Psoas muscle (tissue), 8 donors: Measurements from ENCODE around the gene FGF19. TPM values are rescaled to one million over a fixed set of nuclear protein-coding genes. Genes with fewer than 3 reads are reported as not detected.

Experiments used
- ATAC-seq, 4 donors: fragments of 200-7000 bp; cut with Tn5 transposase; one replicate each; pipeline ENCODE4 v1.9.1; 2020; ENCODE audit warnings: moderate library complexity in 3 of 4, mild to moderate bottlenecking in 2 of 4
- DNase-seq, 2 donors: peaks; one replicate each; pipeline ENCODE4 v3.0.0-alpha.2; 2020
- H3K27ac ChIP-seq: fragments of 200-600 bp; one replicate; pipeline ENCODE4 v1.8.0; 2022
- H3K27me3 ChIP-seq, 3 donors: fragments of 200-600 bp in 1 of 3; one replicate each; pipeline versions ENCODE4 v1.6.1 to v1.8.0; 2013 to 2022; ENCODE audit warnings: low read length in 2 of 3, mild to moderate bottlenecking in 2 of 3, moderate library complexity in 1 of 3; ENCODE audit not compliant: insufficient read depth in 3 of 3
- H3K36me3 ChIP-seq, 2 donors: fragments of 200-600 bp in 1 of 2; one replicate each; pipeline versions ENCODE4 v1.6.1 to v1.8.0; 2013 to 2022; ENCODE audit warnings: low read depth in 1 of 2, mild to moderate bottlenecking in 1 of 2, moderate library complexity in 1 of 2; ENCODE audit not compliant: insufficient read depth in 1 of 2
- H3K4me1 ChIP-seq: fragments of 200-600 bp; one replicate; pipeline ENCODE4 v1.8.0; 2022
- H3K4me3 ChIP-seq: fragments of 200-600 bp; one replicate; pipeline ENCODE4 v1.8.0; 2022; ENCODE audit warnings: mild to moderate bottlenecking
- H3K9me3 ChIP-seq: fragments of 200-600 bp; one replicate; pipeline ENCODE4 v1.8.0; 2022
- WGBS, 3 donors: extraction: QIAGEN DNeasy Blood & Tissue Kit; methylation state at CpG; one replicate each; pipeline versions ENCODE4 v1.1.6 to v1.1.7; 2013; 5-methylcytosine and 5-hydroxymethylcytosine counted together
- intact Hi-C, 2 donors: fragments of 100-400 bp; cut with DNase I; formaldehyde crosslinking; loops; one replicate each; pipeline versions ENCODE4 v1.11.0 to v1.14.2; 2022
- polyA plus RNA-seq, 3 donors: library from polyadenylated mRNA; stranded (reverse); fragments of 200-250 nt; gene quantifications; one replicate each; pipeline ENCODE4 v1.2.3, GENCODE V29; 2013
- total RNA-seq, 4 donors: library from RNA; stranded (reverse); fragmentation: NEBNext Ultra II Directional in 2 of 4; extraction: Animal tissue kit (Norgen Biotek cat#: 25700) in 2 of 4; gene quantifications; one replicate each; pipeline versions ENCODE4 v1.2.1 to v1.2.4, GENCODE V29; 2021 to 2023
- TF ChIP-seq, protein P1 (sequence below): fragments of 200-600 bp; IDR thresholded peaks from one replicate; pipeline ENCODE4 v1.8.0; 2022; ENCODE audit warnings: antibody characterized with exemption
- donor health status: healthy with polysubstance abuse.
- donor health status: DM: no; HTN: no; CAD: no; lungs with moderate emphysema.
- donor health status: Bipolar disorder and iron deficiency.
- donor health status: healthy.
- donor health status: DM: yes; HTN: yes; CAD: no.
- donor health status: DM: no; HTN: no; CAD: no.
- donor health status: DM: no; HTN: no; CAD: no.
- donor health status: DM: yes; HTN: yes; CAD: no.

The FGF19 gene
- total and polyA plus RNA-seq, 7 donors, result not detected

DNA sequence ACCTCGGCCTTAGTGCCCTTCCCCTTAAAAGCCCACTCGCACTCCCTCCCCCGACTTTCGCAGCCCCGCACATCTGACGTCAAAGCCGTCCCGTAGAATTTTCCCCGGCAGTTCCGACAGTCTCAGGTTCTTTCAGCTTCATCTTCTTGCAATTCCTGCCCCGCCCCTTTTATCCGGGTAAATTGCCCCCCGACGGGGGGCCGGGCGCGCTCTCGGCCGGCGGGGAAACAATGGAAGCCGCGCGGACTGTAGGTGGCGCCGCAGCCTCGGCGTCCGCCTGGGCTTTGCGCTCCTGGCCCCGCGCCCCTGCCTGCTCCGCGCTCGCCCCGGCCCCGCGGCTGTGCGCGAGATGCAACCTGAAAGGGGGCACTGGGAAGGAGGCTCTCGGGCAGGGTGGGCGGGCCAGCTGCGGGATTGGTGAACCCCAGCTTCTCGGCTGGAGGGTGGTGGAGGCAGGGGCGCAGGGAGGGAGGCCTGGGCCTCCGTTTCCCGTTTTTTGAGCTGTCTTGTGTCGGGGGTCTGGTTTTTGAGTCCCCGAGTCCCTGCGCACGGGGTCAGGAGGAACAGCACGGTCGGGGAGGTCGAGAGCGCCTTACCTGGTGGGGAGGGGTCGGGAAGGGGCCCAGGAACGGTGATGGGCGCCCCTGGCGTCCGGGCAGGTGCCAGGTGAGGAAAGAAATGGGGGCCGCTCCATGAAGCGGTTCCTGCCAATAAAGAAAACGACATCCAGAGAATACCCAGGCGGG, 859 bp upstream of the FGF19 start:
- DNase-seq, result no peak
- intact Hi-C loops, result no loop called here
- whole genome bisulfite sequencing, 3 donors, result 3 to 5% (median 4%) methylated on average over 52 to 63 of the region's 63 CpGs

DNA sequence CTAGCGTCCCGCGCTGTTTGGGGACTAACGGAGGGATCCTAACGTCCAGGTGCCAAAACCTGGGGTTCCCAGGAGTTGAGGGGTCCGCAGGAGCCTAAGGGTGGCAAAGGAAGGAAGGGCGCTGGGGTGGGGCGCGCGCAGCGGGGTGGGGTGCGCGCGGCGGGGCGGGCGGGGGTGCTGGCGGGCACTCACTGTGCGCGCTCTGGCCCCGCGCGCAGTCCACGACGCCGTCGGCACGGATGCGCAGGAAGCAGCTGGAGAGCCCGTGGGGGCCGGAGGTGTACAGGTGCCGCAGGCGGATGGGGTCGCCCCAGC, 412 bp downstream of the FGF19 start:
- Histone ChIP-seq H3K27me3 (peaks cover 0 to 90% (median 28%) of the 10 kb centered on the region in 3 donors), H3K36me3 (no peaks in the 10 kb centered on the region), H3K9me3 (no peaks in the 10 kb centered on the region), H3K4me3 (no peak overlapping the region), H3K27ac (no peak overlapping the region), H3K4me1 (peaks cover 6% of the 10 kb centered on the region)
- intact Hi-C loops, result no loop called here
- ATAC-seq, result no peak
- DNase-seq, result no peak
- TF ChIP-seq, protein P1, sequence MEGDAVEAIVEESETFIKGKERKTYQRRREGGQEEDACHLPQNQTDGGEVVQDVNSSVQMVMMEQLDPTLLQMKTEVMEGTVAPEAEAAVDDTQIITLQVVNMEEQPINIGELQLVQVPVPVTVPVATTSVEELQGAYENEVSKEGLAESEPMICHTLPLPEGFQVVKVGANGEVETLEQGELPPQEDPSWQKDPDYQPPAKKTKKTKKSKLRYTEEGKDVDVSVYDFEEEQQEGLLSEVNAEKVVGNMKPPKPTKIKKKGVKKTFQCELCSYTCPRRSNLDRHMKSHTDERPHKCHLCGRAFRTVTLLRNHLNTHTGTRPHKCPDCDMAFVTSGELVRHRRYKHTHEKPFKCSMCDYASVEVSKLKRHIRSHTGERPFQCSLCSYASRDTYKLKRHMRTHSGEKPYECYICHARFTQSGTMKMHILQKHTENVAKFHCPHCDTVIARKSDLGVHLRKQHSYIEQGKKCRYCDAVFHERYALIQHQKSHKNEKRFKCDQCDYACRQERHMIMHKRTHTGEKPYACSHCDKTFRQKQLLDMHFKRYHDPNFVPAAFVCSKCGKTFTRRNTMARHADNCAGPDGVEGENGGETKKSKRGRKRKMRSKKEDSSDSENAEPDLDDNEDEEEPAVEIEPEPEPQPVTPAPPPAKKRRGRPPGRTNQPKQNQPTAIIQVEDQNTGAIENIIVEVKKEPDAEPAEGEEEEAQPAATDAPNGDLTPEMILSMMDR, result no peak
- 1 to 3% (median 2%) methylated on average over 24 to 34 of the region's 34 CpGs for WGBS, 3 donors

More for the DNA sequence above, 859 bp upstream of the FGF19 start:
- Histone ChIP-seq H3K4me3 (peak overlapping the region; percentile 11), H3K4me1 (peaks cover 6% of the 10 kb centered on the region), H3K27ac (no peak overlapping the region), H3K27me3 (peaks cover 0 to 77% (median 25%) of the 10 kb centered on the region in 3 donors), H3K36me3 (no peaks in the 10 kb centered on the region), H3K9me3 (no peaks in the 10 kb centered on the region)
- ATAC-seq, result peak in 1 of 4 donors; percentile 37
- TF ChIP-seq, protein P1, result peak; percentile 19

DNA sequence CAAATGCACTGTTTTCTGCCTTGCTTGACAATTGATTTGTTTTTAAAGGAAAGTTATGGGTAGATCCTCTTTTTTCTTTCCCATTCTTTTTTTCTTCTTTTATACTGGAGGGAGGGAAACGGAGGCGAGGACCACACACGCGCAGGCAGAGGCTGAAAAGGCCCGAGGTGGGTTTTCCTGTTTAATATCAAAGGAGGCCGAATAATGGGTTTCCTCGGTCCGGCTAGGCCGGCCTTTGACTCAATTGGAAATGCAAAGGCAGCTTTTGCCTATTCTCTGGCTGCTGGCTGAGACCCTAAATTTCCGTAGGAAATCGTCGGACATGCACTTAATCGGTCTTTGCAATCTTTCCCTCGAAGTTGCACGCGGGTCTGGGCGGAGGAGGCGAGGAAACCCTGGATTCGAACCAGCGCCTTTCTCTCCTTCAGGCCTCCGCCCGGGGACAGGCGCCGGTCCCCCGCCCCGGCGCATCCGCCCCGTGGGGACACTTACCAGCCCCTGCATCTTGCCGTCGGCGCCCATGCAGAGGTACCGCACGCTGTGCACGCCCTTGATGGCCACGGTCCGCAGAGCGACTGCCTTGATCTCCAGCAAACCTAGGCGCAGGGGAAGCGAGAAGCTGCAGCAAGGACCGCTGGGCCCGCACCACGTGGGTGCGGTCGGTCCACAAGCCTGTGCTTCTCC, 911 bp downstream of the FGF19 start:
- no peak for ATAC-seq
- H3K4me3 ChIP-seq, result no peak overlapping the region
- H3K9me3 ChIP-seq, result no peaks in the 10 kb centered on the region
- H3K36me3 ChIP-seq, result no peaks in the 10 kb centered on the region
- no peak overlapping the region for H3K27ac ChIP-seq
- TF ChIP-seq, protein P1, result no peak
- peaks cover 0 to 94% (median 30%) of the 10 kb centered on the region in 3 donors for H3K27me3 ChIP-seq
- 8 to 13% (median 9%) methylated on average over 44 to 45 of the region's 45 CpGs for WGBS, 3 donors
- intact Hi-C loops, result no loop called here
- peaks cover 6% of the 10 kb centered on the region for H3K4me1 ChIP-seq
- no peak for DNase-seq

DNA sequence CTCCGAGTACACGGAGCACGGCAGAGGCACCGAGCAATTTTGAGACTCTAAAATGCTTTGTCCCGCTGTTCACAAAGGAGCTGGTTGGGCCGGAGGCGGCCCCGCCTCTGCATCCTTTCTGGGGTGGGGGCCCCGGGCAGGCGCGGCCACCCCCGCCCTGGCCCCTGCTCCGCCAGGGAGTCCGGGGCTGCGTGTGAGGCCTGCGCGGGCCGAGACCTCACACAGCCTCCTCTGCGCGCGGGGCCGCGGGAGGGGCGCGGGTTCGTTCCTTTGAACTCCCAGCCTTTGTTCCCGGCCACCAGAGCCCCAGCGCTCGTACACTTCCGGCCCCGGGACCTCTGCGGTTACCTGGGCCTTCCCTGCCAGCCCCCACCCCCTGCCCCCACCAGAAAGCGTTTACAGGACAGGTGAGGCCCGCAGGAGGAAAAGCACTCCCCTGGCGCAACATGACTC, 1.6 kb downstream of the FGF19 start:
- H3K27ac ChIP-seq, result no peak overlapping the region
- peaks cover 6% of the 10 kb centered on the region for H3K4me1 ChIP-seq
- H3K9me3 ChIP-seq, result no peaks in the 10 kb centered on the region
- ATAC-seq, result no peak
- DNase-seq, result no peak
- intact Hi-C loops, result no loop called here
- WGBS, 3 donors, result 13 to 21% (median 17%) methylated on average over 32 to 35 of the region's 35 CpGs
- TF ChIP-seq, protein P1, result no peak
- H3K4me3 ChIP-seq, result no peak overlapping the region
- no peaks in the 10 kb centered on the region for H3K36me3 ChIP-seq
- H3K27me3 ChIP-seq, result peaks cover 0 to 95% (median 30%) of the 10 kb centered on the region in 3 donors
